Spleen (tissue), 7 donors: ENCODE results near the gene HSPA12A.

Source experiments
- CTCF ChIP-seq, 11 experiments: fragments of 200-600 bp in 7 of 11; fragments of 450-650 bp in 4 of 11; sonication (generic) in 4 of 11; IDR thresholded peaks in 8 of 11; conservative IDR thresholded peaks in 3 of 11; 1 replicate in 7 of 11; 2 replicates in 4 of 11; pipeline versions ENCODE4 v1.4.0 to v1.8.0; 2016 to 2021; ENCODE audit warnings: antibody characterized with exemption in 11 of 11, inconsistent platforms in 4 of 11, mild to moderate bottlenecking in 1 of 11
- POLR2A ChIP-seq, 3 donors: fragments of 450-650 bp; IDR thresholded peaks; one replicate each; pipeline ENCODE4 v1.5.1; 2017; ENCODE audit warnings: antibody characterized with exemption in 3 of 3, mild to moderate bottlenecking in 1 of 3
- donor health status: DM: no; HTN: no; CAD: no; lungs with moderate emphysema.
- donor health status: DM: no; HTN: no; CAD: no.
- donor health status: DM: no; HTN: no; CAD: no.

GRCh38 chr10:116667484-116667883, 74.9 kb downstream of the HSPA12A start:
- no peak for TF ChIP-seq CTCF (IDR thresholded peaks at IDR 0.05 in 8 of 11, conservative IDR thresholded peaks at IDR 0.05 in 3 of 11)
- no peak for TF ChIP-seq POLR2A (IDR thresholded peaks at IDR 0.05)
